Gastroesophageal sphincter (tissue), 4 donors: Measurements from ENCODE around the gene PRSS12. TPM values are rescaled to one million over a fixed set of nuclear protein-coding genes. Genes with fewer than 3 reads are reported as not detected.
A peak's percentile ranks its signal among the peaks of the same experiment; 100 is the strongest.

ENCODE experiments used
- ATAC-seq: fragments of 150-250 bp; one replicate; pipeline ENCODE4 v1.9.1; 2016; ENCODE audit warnings: mild to moderate bottlenecking, moderate library complexity
- H3K27ac ChIP-seq, 4 donors: fragments of 200-600 bp; sonication (generic) in 3 of 4; 1 replicate in 3 of 4; 2 replicates in 1 of 4; pipeline ENCODE4 v1.5.1; 2016 to 2019
- H3K27me3 ChIP-seq: fragments of 200-600 bp; sonication (generic); one replicate; pipeline ENCODE4 v1.5.1; 2019
- H3K36me3 ChIP-seq, 2 donors: fragments of 200-600 bp; sonication (generic); one replicate each; pipeline ENCODE4 v1.5.1; 2019; ENCODE audit warnings: control low read depth in 1 of 2
- H3K4me1 ChIP-seq, 3 donors: fragments of 200-600 bp; sonication (generic); 1 replicate in 2 of 3; 2 replicates in 1 of 3; pipeline ENCODE4 v1.5.1; 2016 to 2019; ENCODE audit warnings: control low read depth in 2 of 3
- H3K4me3 ChIP-seq, 2 donors: fragments of 200-600 bp; sonication (generic); one replicate each; pipeline ENCODE4 v1.5.1; 2019; ENCODE audit warnings: mild to moderate bottlenecking in 1 of 2, moderate library complexity in 1 of 2
- H3K9me3 ChIP-seq, 3 donors: fragments of 200-600 bp; sonication (generic); one replicate each; pipeline ENCODE4 v1.5.1; 2017 to 2019; ENCODE audit warnings: control low read depth in 2 of 3
- EP300 ChIP-seq: sonication (generic); formaldehyde crosslinking; IDR thresholded peaks from one replicate; pipeline ENCODE4 v1.6.1; 2017; ENCODE audit warnings: antibody characterized with exemption, mild to moderate bottlenecking
- POLR2A ChIP-seq, 2 donors: fragments of 450-650 bp; IDR thresholded peaks; one replicate each; pipeline ENCODE4 v1.6.1; 2017; ENCODE audit warnings: antibody characterized with exemption in 2 of 2, mild to moderate bottlenecking in 2 of 2, moderate library complexity in 1 of 2
- POLR2AphosphoS5 ChIP-seq: sonication (generic); formaldehyde crosslinking; IDR thresholded peaks from one replicate; pipeline ENCODE4 v1.6.1; 2017; ENCODE audit warnings: antibody characterized with exemption
- whole genome bisulfite sequencing, 2 donors: methylation state at CpG; one replicate each; pipeline ENCODE4 v1.1.5; 2018; ENCODE audit warnings: low coverage in 1 of 2; 5-methylcytosine and 5-hydroxymethylcytosine counted together
- total RNA-seq, 4 donors: library from RNA; depleted of rRNA; stranded (reverse); fragments of >200 nt; gene quantifications; one replicate each; pipeline ENCODE4 v1.1.0, GENCODE V29; 2016
- TF ChIP-seq, protein P1 (sequence below), 4 experiments: fragments of 200-600 bp in 2 of 4; fragments of 450-650 bp in 2 of 4; sonication (generic) in 1 of 4; IDR thresholded peaks; one replicate each; pipeline ENCODE4 v1.5.1; 2017 to 2019; ENCODE audit warnings: antibody characterized with exemption in 4 of 4, mild to moderate bottlenecking in 2 of 4, moderate library complexity in 2 of 4

Gene PRSS12
- total RNA-seq, 4 donors from 2014 or later: 0.13 to 1.7 (median 0.45) TPM

GRCh38 chr4:118357601-118358000 lies 4.8 kb upstream of the PRSS12 start:
- Histone ChIP-seq H3K9me3 (no peaks in the 10 kb centered on the region), H3K27ac (no peak overlapping the region), H3K27me3 (peaks cover 38% of the 10 kb centered on the region), H3K4me1 (peaks cover 0 to 17% (median 10%) of the 10 kb centered on the region in 3 donors), H3K36me3 (no peaks in the 10 kb centered on the region), H3K4me3 (no peak overlapping the region)
- no peak for TF ChIP-seq POLR2AphosphoS5
- TF ChIP-seq POLR2A (IDR thresholded peaks at IDR 0.05): no peak
- TF ChIP-seq, protein P1, sequence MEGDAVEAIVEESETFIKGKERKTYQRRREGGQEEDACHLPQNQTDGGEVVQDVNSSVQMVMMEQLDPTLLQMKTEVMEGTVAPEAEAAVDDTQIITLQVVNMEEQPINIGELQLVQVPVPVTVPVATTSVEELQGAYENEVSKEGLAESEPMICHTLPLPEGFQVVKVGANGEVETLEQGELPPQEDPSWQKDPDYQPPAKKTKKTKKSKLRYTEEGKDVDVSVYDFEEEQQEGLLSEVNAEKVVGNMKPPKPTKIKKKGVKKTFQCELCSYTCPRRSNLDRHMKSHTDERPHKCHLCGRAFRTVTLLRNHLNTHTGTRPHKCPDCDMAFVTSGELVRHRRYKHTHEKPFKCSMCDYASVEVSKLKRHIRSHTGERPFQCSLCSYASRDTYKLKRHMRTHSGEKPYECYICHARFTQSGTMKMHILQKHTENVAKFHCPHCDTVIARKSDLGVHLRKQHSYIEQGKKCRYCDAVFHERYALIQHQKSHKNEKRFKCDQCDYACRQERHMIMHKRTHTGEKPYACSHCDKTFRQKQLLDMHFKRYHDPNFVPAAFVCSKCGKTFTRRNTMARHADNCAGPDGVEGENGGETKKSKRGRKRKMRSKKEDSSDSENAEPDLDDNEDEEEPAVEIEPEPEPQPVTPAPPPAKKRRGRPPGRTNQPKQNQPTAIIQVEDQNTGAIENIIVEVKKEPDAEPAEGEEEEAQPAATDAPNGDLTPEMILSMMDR (IDR thresholded peaks at IDR 0.05): no peak
- no peak for TF ChIP-seq EP300
- no peak for ATAC-seq
- WGBS, 2 donors: 25% methylated on average over 2 of the region's 2 CpGs; no CpG with 5 or more reads in 1 of the 2 donors

DNA sequence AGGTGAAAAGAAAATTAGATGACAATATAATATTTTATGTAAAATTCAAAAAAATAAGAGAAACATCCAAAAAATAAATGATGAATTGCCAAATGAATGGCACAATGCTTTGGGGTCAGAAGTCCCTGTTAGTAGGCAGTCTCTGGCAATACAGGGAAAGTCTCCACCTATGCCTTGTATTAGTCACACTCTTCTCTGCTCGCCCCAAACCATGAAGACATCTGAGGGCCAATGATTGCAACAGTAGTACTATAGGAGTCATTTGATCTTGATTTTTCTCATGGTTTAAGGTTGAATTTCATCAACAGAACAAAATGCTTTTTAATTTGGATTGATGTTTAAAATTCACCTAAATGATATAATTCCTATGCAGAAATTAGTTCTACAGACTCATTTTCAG lies 3.9 kb upstream of the PRSS12 start:
- TF ChIP-seq POLR2AphosphoS5 (no peak), EP300 (no peak), POLR2A (IDR thresholded peaks at IDR 0.05) (no peak)
- TF ChIP-seq, protein P1 (IDR thresholded peaks at IDR 0.05): no peak
- WGBS, 2 donors: 83 to 100% methylated on average over 1 of the region's 1 CpG
- Histone ChIP-seq H3K36me3 (no peaks in the 10 kb centered on the region), H3K4me1 (peaks cover 0 to 25% (median 11%) of the 10 kb centered on the region in 3 donors), H3K4me3 (no peak overlapping the region), H3K27ac (no peak overlapping the region), H3K27me3 (peaks cover 47% of the 10 kb centered on the region), H3K9me3 (no peaks in the 10 kb centered on the region)
- no peak for ATAC-seq

DNA sequence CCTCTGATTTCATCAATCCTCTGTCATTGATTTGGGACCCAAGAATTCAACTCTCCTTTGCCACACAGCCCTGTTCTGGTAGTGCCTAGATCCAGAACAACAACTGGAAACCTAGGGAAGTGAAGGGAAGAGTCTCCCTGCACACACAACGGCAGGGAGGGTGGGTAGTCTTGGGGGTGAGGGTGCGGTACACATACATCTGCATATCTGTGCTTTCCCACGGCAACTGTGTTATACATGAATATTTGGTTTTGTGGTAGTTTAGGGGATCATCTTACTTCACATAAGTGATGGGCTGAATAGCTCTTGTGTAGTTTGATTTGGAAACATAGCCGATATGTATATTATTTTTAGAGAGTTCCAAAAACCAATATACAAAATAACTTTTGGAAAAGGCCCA lies 3.3 kb upstream of the PRSS12 start:
- H3K4me1 ChIP-seq: peaks cover 0 to 22% (median 11%) of the 10 kb centered on the region in 3 donors
- H3K9me3 ChIP-seq: no peaks in the 10 kb centered on the region
- no peak for ATAC-seq
- H3K4me3 ChIP-seq: no peak overlapping the region
- 82 to 94% methylated on average over 2 to 3 of the region's 4 CpGs for WGBS, 2 donors
- peaks cover 51% of the 10 kb centered on the region for H3K27me3 ChIP-seq
- TF ChIP-seq POLR2A (IDR thresholded peaks at IDR 0.05) (no peak), EP300 (no peak), POLR2AphosphoS5 (no peak)
- TF ChIP-seq, protein P1 (IDR thresholded peaks at IDR 0.05): no peak
- H3K36me3 ChIP-seq: no peaks in the 10 kb centered on the region
- H3K27ac ChIP-seq: no peak overlapping the region

DNA sequence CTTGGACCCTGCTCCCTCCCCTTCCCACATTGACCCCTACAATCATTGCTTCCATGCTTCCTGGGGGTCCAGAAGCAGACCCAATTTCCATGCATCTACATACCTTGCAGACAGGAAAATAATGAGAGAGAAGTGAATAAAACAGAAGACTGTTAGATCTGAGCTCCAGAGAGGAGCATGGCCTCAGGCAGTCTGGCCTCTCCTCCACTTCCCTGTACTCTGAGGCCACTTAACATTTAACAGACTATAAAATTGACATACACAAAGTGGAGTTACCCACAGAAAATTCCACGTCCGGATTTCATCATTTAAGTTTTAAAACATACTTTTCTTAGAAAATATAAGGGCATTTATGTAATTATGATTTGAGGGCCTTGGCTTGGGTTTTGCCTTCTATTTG lies 2.1 kb upstream of the PRSS12 start:
- no peak overlapping the region for H3K27ac ChIP-seq
- H3K9me3 ChIP-seq: no peaks in the 10 kb centered on the region
- H3K4me3 ChIP-seq: no peak overlapping the region
- TF ChIP-seq POLR2AphosphoS5 (no peak), EP300 (no peak), POLR2A (IDR thresholded peaks at IDR 0.05) (no peak)
- H3K36me3 ChIP-seq: no peaks in the 10 kb centered on the region
- 79 to 93% methylated on average over 2 of the region's 2 CpGs for WGBS, 2 donors
- no peak for ATAC-seq
- peaks cover 0 to 19% (median 11%) of the 10 kb centered on the region in 3 donors for H3K4me1 ChIP-seq
- peaks cover 54% of the 10 kb centered on the region for H3K27me3 ChIP-seq

- H3K4me3 ChIP-seq: peak overlapping the region in 1 of 2 donors; percentile 56
- peaks cover 64% of the 10 kb centered on the region for H3K27me3 ChIP-seq
- H3K36me3 ChIP-seq: no peaks in the 10 kb centered on the region
- WGBS, 2 donors: 34 to 39% methylated on average over 6 to 8 of the region's 8 CpGs
- H3K9me3 ChIP-seq: no peaks in the 10 kb centered on the region
- TF ChIP-seq POLR2AphosphoS5: no peak
- no peak for TF ChIP-seq POLR2A (IDR thresholded peaks at IDR 0.05)
- no peak for TF ChIP-seq EP300
- TF ChIP-seq, protein P1 (IDR thresholded peaks at IDR 0.05): no peak
- no peak overlapping the region for H3K27ac ChIP-seq
- ATAC-seq: no peak
- H3K4me1 ChIP-seq: peaks cover 0 to 19% (median 11%) of the 10 kb centered on the region in 3 donors
Measured at GRCh38 chr4:118353534-118354030, 779 bp upstream of the PRSS12 start.
